ENCODE results near the gene LDHAL6A. TPM values are rescaled to one million over a fixed set of nuclear protein-coding genes. Genes with fewer than 3 reads are reported as not detected.

The LDHAL6A gene
- not detected in 2 replicates for total RNA-seq (2016; rRNA removed; fragmentation: Illumina TruSeq; extraction: Trizol)
- not detected in 2 replicates for total RNA-seq (2016; cell fraction: cytosol; rRNA removed; fragmentation: Illumina TruSeq; extraction: Trizol; ENCODE audit: low read depth)
- total RNA-seq (2016; cell fraction: insoluble cytoplasmic fraction; rRNA removed; fragmentation: Illumina TruSeq; extraction: Trizol) = not detected in 2 replicates
- total RNA-seq (2016; cell fraction: membrane; rRNA removed; fragmentation: Illumina TruSeq; extraction: Trizol) = not detected in 2 replicates
- not detected in 2 replicates for total RNA-seq (2016; cell fraction: nucleus; rRNA removed; fragmentation: Illumina TruSeq; extraction: Trizol)
- not detected in 2 replicates for polyA plus RNA-seq (2011; rRNA removed)
- not detected in 2 replicates for polyA plus RNA-seq (2011; cell fraction: cytosol; rRNA removed)
- not detected in 2 replicates for polyA plus RNA-seq (2011; cell fraction: nucleus; rRNA removed)
- polyA plus RNA-seq (2012) = 0.12 TPM in 1 of 2 replicates, not detected in the other
- polyA plus RNA-seq (2016; cell fraction: cytosol; fragmentation: Illumina TruSeq; extraction: Trizol; ENCODE audit: low read depth) = not detected in 2 replicates
- polyA plus RNA-seq (2016; cell fraction: insoluble cytoplasmic fraction; fragmentation: Illumina TruSeq; extraction: Trizol; ENCODE audit: low read depth) = not detected in 2 replicates
- polyA plus RNA-seq (2016; cell fraction: membrane; fragmentation: Illumina TruSeq; extraction: Trizol; ENCODE audit: low read depth) = not detected in 2 replicates
- polyA plus RNA-seq (2016; cell fraction: nucleus; fragmentation: Illumina TruSeq; extraction: Trizol; ENCODE audit: insufficient read depth, low read depth) = not detected in 2 replicates
- not detected in 2 replicates for polyA minus RNA-seq (2011; rRNA and poly(A)+ RNA removed; ENCODE audit: low replicate concordance)
- polyA minus RNA-seq (2011; cell fraction: cytosol; rRNA and poly(A)+ RNA removed) = not detected in 2 replicates
- polyA minus RNA-seq (2011; cell fraction: nucleus; rRNA and poly(A)+ RNA removed) = not detected in 2 replicates
- Bru-seq, nascent RNA = not detected
- BruChase-seq, experiment 1, labeled RNA remaining after a 6-hour chase = not detected
- BruChase-seq, experiment 2, labeled RNA remaining after a 2-hour chase = not detected
- long read RNA-seq, experiment 1 = 0 reads
- long read RNA-seq, experiment 2 = 0 reads

DNA sequence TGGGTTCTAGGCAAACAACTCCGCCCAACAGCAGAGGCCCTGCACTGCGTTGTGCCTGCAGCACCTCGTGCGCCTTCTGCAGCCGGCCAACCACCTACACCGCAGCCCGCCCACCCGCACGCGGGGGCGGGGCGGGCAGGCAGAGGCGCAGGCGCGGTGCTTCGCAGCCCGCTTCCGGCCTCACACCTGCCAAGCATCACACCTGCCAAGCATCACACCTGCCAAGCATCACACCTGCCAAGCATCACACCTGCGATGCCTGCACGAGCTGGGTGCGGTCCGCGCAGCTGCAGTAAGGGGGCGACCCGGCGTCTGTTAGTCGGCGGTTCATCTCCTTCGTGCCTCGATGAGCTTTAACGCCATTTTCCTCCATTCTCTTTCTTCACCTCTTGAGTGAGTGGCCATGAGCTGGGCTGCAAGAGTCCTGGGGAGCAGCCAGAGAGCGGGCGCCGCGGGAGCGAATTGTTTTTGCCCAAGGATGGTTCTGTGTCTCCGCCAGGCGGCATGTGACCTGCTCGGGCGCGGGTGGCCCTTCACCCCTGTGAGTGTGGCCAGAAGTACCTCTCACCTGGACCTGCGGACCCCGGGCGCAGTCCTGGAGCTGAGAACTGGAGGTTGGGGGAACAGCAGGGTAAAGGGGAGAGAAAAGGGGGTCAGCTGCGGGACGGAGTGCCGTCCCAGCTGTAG, at the start of gene LDHAL6A:
Gene LDHAL6A (plus strand): TSS at position 171 of the 687 bp plus-strand sequence. CDS start 825 bp downstream, outside the sequence.
- no peak within 1 kb of the TSS for H3K9ac ChIP-seq (ENCODE audit: insufficient read depth, low read depth, low read length)
- intact Hi-C loops (cut with micrococcal nuclease; ENCODE audit: unreplicated experiment) = no loop called here

More for the DNA sequence above, at the start of gene LDHAL6A:
- H3K27ac ChIP-seq (ENCODE audit: extremely low read length, insufficient read depth, low read length) = no peak within 1 kb of the TSS
- no peaks in the 10 kb centered on the region for H3K36me3 ChIP-seq (replicated peaks in 1 of 2; ENCODE audit: control insufficient read depth in 1 of 2, insufficient read depth in 2 of 2, low read length in 2 of 2)
- no peaks in the 10 kb centered on the region for H3K27me3 ChIP-seq (ENCODE audit: control insufficient read depth in 1 of 2, insufficient read depth in 2 of 2, low read length in 2 of 2)
- FAIRE-seq (no peak), DNase-seq (ENCODE audit: low spot score) (no peak), ATAC-seq (no peak)
- no peaks in the 10 kb centered on the region for H3K9me3 ChIP-seq (ENCODE audit: low read length)
- no TSS peak for BruUV-seq (replicated peaks)
- H3K4me1 ChIP-seq (ENCODE audit: insufficient read depth, low read length) = no peaks in the 10 kb centered on the region
- WGBS (ENCODE audit: low lambda C conversion rate) = 78% methylated on average over 19 of the region's 47 CpGs
- POLR2A ChIA-PET = no interaction called here
- no peaks in the 10 kb centered on the region for H3K79me2 ChIP-seq (ENCODE audit: insufficient read depth, low read length)
- H4K20me1 ChIP-seq (ENCODE audit: insufficient read depth, low read length) = no peaks in the 10 kb centered on the region
- CTCF ChIA-PET (ENCODE audit: low intra/inter-chr PET ratio, low total read pairs) = no interaction called here
- H3K4me2 ChIP-seq (ENCODE audit: low read depth, low read length) = no peak within 1 kb of the TSS
- no peak within 1 kb of the TSS for H2AFZ ChIP-seq (ENCODE audit: low read length)
- H3K4me3 ChIP-seq (replicated peaks in 1 of 3; ENCODE audit: insufficient read depth in 1 of 3, low read depth in 2 of 3, low read length in 3 of 3) = no peak within 1 kb of the TSS
- in situ Hi-C loops (cut with HindIII; ENCODE audit: extremely low pct_ligation_motif_present, low pct_unique_long_range_greater_than_20kb) = no loop called here
- no peak for TF ChIP-seq EP300 (IDR thresholded peaks at IDR 0.05; ENCODE audit: low read depth in 2 of 2, low read length in 2 of 2)
- no peak for TF ChIP-seq EP300 (CRISPR knock-in tag; IDR thresholded peaks at IDR 0.05; ENCODE audit: borderline replicate concordance)
- no peak for TF ChIP-seq CBX1 (IDR thresholded peaks at IDR 0.05; ENCODE audit: low read depth)
- TF ChIP-seq, protein P1, sequence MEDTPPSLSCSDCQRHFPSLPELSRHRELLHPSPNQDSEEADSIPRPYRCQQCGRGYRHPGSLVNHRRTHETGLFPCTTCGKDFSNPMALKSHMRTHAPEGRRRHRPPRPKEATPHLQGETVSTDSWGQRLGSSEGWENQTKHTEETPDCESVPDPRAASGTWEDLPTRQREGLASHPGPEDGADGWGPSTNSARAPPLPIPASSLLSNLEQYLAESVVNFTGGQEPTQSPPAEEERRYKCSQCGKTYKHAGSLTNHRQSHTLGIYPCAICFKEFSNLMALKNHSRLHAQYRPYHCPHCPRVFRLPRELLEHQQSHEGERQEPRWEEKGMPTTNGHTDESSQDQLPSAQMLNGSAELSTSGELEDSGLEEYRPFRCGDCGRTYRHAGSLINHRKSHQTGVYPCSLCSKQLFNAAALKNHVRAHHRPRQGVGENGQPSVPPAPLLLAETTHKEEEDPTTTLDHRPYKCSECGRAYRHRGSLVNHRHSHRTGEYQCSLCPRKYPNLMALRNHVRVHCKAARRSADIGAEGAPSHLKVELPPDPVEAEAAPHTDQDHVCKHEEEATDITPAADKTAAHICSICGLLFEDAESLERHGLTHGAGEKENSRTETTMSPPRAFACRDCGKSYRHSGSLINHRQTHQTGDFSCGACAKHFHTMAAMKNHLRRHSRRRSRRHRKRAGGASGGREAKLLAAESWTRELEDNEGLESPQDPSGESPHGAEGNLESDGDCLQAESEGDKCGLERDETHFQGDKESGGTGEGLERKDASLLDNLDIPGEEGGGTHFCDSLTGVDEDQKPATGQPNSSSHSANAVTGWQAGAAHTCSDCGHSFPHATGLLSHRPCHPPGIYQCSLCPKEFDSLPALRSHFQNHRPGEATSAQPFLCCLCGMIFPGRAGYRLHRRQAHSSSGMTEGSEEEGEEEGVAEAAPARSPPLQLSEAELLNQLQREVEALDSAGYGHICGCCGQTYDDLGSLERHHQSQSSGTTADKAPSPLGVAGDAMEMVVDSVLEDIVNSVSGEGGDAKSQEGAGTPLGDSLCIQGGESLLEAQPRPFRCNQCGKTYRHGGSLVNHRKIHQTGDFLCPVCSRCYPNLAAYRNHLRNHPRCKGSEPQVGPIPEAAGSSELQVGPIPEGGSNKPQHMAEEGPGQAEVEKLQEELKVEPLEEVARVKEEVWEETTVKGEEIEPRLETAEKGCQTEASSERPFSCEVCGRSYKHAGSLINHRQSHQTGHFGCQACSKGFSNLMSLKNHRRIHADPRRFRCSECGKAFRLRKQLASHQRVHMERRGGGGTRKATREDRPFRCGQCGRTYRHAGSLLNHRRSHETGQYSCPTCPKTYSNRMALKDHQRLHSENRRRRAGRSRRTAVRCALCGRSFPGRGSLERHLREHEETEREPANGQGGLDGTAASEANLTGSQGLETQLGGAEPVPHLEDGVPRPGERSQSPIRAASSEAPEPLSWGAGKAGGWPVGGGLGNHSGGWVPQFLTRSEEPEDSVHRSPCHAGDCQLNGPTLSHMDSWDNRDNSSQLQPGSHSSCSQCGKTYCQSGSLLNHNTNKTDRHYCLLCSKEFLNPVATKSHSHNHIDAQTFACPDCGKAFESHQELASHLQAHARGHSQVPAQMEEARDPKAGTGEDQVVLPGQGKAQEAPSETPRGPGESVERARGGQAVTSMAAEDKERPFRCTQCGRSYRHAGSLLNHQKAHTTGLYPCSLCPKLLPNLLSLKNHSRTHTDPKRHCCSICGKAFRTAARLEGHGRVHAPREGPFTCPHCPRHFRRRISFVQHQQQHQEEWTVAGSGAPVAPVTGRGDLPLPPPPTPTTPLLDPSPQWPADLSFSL (CRISPR knock-in tag; IDR thresholded peaks at IDR 0.05) = no peak
- TF ChIP-seq ZBTB7A (CRISPR knock-in tag; IDR thresholded peaks at IDR 0.05) = no peak
- TF ChIP-seq, protein P2, sequence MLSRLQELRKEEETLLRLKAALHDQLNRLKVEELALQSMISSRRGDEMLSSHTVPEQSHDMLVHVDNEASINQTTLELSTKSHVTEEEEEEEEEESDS (CRISPR knock-in tag; IDR thresholded peaks at IDR 0.05; ENCODE audit: borderline replicate concordance) = no peak

All from HepG2 (cell line).